NCI-H2107 treated with DMSO at 0.1 percent for 48 hours (cell line): ENCODE results near the gene CRADD.
"Not testable (repeated sequence)": the region's sequence is repeated elsewhere in the genome, so short reads cannot be mapped to it uniquely, and the experiment has no call there.

ENCODE experiments used
- DNase-seq: peaks from one replicate; lab custom pipeline; 2025; ENCODE audit not compliant: unreplicated experiment; lab: John Stamatoyannopoulos, UW

Gene CRADD

GRCh38 chr12:93756288-93756687, 79.1 kb downstream of the CRADD start:
- DNase-seq, result no peak

- DNase-seq, result no peak
These were observed 80.9 kb downstream of the CRADD start for GRCh38 chr12:93757792-93758694.

DNA sequence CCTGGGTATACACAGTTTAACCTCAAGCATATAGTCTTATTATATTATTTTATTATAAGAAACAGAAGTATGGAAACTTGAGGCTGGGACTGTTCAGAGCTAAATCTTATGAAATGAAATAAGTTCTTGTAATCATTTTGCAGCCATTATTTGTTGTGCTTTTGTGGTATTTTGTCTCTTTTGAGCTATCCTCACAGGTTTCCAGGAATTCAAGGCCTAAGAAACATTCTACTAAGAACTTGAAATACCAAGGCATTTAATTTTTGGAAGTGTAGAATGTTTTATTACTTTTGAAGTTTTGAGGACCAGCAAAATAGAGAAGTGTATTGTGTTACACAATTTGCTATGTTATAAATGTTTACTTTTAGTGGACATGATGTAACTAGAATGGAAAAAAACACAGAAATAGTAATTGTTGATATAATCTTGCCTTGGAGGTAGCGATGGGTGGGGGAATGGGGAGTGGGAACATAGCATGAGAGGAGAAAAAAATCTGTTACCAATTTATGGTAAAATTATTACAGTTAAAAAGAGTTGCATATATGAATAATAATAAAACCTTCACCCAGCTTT, 81.7 kb downstream of the CRADD start:
- no peak for DNase-seq

- no peak for DNase-seq
These were observed 82.4 kb downstream of the CRADD start for GRCh38 chr12:93759512-93760081.

DNA sequence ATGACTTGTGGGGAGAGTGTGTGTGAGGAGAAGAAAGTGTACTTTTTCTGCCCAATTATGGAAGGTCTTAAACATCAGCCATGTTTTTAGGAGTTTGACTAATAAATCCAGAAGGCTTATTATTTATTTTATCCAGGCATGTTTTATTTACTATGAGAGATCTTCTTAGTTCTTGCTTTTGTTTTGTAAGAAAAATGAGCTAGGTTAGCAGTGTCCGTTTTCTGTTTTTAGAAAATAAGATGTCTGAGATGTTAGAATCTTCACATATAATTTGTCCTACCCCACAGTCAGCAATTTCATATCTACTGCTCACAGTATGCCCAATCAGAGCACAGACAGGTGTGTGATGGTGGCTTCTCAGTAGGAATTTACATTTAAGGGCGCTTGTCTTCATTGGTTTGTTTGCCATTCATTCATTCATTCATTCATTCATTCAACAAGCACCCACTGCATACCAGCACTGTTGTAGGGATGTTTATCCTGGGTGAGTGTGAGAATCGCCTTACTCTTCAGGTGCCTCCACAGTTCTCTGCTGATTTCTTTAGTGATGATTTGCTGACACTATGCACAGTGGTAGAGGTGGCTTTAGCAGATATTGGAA, 83.2 kb downstream of the CRADD start:
- DNase-seq, result no peak

DNA sequence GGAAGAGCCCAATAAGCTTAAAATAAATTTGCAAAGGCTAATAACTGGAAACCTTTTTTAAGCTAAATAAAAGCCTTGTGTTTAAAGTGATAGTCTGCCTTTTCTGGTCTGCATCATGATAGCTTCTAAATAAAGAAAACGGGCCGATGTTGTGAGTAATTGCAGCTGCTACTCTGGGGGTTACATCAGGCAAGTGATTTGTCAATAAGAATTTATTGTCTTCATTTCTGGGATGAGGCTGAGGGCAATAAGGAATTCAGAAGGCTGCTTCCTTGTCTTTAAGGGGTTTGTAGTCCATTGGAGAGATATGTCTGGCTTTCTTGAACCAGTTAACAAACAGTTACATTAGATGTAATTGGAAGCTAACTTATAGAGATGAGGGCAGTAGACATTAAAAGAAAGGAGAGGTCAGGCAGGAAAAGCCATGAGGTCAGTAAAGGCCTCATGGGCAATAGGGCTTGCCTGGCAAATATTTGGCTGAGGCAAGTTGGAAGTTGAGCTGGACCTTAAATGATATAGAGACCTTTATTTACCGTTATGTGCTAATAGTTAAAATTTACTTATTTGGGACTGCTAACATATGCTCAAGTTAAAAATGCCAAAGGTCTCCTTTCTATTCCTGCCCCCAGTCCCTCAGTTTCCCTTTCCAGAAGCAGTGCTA, 85.0 kb downstream of the CRADD start:
- no peak for DNase-seq

DNA sequence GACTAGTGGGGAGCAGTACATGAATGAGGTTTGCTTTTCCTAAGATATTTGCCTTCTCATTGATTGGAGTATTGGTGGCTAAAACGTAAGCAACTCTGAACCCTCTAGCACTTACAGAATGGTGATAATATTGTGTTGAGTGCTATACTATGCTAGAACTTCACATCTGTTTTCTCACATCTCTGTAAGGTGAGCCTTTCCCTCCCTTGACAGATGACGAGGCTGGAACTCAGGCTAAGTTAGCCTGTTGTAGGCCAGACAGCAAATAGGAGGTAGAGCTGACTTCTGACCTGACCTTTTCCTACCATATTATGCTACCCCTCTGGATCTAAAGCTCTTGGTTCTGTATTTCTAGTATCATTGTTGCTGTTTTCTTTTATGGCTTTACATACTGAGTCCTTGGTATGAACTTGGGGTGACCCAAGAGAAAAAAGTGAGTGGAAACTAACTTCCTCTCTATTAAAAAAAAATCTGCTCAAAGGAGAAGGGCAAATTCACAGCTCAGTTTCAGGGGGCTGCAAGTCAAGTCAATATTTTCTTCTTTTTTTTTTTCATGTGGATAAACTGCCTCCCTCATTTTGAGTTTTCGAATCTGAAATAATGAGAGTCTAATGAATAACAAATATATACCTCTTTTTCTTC, 85.9 kb downstream of the CRADD start:
- DNase-seq, result no peak

DNA sequence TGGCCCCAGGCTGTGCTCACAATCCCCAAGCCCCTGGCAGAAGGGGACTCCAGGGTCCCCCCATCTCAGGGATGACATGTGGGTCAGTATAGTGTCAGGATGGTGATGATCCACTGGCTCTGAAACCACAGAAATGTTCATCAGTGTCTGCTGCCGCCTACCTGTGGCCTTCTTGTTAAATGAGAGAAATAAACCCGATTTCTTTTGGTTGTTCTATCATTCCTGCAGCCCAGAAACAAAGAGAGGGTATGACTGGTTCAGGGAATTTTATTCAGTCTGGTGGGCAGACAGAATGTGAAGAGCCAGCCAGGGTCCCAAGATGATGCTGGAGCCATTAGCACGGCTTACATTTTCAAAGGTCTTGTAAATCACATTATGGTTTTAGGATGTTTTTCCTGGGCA, 86.6 kb downstream of the CRADD start:
- DNase-seq, result no peak

DNA sequence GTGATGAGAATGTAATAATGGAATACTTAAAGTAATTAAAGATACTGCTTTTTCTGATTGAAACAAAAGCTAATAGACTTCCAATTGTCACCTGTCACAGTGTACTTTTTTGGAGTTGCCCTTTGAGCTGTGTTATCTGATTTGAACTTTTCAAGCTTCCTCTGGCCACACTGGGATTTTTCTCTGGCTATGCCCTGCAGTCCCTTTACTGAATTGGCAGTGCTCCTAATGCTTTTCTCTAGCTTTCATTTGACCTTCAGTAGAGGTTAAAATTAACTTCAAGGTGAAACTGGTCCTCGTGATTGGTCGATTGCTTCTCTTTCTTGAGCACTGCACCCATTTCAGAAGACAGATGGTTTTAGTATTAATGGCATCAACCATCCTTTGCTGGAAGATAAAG, 89.2 kb downstream of the CRADD start:
- no peak for DNase-seq

GRCh38 chr12:93766796-93767523, 89.8 kb downstream of the CRADD start:
- peak; percentile 53 for DNase-seq

DNA sequence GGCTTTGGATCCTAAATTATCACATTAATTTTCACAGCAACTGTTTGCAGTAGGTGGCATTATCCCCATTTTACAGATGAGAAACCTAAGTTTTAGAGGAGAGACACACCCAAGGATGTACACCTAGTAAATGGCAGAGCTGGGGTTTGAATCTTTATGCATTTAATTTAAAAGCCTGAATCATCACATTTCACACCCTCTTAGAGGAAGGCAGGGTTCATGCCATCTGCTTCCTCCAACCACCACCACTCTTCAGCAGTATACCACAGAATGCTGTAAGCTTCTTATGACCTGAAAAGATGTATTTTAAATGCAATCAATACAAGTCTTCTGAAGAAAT, 90.3 kb downstream of the CRADD start:
- no peak for DNase-seq

GRCh38 chr12:93772003-93772700, 95.0 kb downstream of the CRADD start:
- peak; percentile 77 for DNase-seq

DNA sequence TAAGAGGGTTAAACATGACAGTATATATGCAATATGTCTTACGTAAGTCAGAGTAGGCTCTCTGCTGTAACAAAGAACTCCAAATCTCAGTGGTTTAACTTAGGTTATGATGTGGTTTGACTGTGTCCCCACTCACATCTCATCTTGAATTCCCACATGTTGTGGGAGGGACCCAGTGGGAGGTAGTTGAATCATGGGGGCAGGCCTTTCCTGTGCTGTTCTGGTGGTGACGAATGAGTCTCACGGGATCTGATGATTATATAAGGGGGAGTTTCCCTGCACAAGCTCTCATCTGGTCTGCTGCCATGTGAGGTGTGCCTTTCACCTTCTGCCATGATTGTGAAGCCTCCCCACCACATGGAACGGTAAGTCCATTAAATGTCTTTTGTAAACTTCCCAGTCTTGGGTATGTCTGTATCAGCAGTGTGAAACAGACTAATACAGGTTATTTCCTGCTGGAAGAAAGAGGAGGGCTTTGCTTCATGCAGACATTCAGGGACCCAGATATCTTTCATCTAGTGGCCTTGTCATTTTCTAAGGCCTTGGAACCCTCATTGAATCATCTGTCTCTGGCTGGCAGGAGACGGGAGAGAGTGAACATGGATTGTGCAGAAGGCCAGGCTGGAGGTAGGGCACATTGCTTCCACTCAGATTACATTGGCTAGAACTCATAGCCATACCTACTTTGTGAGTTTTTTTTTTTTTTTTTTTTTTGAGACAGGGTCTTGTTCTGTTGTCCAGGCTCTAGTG, 96.1 kb downstream of the CRADD start:
- DNase-seq, result no peak

DNA sequence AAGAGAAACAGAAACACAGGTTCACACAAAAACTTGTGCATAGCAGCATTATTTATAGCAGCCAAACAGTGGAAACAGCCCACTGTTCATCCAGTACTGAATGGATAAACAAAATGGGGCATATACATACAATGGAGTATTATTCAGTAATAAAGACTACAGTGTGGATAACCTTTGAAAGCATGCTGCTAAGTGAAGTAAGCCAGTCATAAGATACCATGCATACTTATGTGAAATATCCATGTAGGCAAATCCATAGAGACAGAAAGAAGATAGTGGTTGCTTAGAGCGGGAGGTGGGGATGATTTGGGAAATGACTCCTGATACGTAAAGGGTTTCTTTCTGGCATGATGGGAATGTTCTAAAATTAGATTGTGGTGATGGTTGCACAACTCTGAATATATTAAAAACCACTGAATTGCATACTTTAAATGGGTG, 99.4 kb downstream of the CRADD start:
- DNase-seq, result no peak

DNA sequence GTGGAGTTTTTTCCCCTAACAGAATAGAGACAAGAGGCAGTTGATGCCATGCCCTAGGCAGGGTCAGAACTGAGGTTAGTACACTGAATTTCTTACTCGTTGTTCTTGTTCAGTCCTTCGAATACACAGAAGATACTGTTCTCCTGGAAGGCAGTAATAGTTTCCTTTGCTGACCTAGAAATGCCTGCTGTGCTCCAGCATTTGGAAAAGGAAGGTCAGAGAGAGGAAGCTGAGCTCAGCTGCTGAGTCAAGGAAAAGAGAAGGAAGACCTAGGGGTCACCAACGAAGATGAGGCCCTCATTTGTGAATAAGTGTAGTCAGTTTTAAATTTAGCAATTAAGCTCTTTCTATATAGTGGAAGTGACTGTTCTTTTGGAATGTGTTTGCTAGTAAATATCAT, 100.1 kb downstream of the CRADD start:
- DNase-seq, result no peak

GRCh38 chr12:93778306-93778705, 101.1 kb downstream of the CRADD start:
- no peak for DNase-seq

DNA sequence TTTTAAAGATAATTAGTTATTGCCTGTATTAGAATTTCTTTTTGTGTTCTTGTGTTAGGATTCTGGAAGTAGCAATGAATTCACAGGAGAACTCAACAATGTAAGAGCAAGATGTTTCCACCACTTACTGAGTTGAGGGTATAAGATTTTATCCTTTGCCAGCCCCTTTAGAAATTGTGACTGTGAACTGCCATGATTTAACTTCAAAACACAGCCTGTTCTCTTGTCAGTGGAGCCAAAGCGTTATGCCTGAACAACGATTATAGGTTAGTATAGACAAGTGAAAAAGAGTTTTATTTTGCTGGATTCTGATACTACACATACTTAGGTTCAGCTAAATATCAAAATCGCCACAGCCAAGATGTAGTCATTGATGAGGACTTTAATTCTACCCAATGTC, 101.6 kb downstream of the CRADD start:
- DNase-seq, result no peak

GRCh38 chr12:93780101-93780641, 103.0 kb downstream of the CRADD start:
- DNase-seq, result no peak

- not testable (repeated sequence) for DNase-seq
These were observed 103.7 kb downstream of the CRADD start for GRCh38 chr12:93780886-93781285.
